Activated naive CD4-positive, alpha-beta T cell treated with anti-CD3 and anti-CD28 coated beads, Interleukin-2, amount 50 U/mL, for 24 hours (primary cell): ENCODE measurements around the gene KCNN3.

Source experiments
- H3K27ac Mint-ChIP-seq: one replicate; pipeline ENCODE4 v1.8.0; 2021; ENCODE audit warnings: mild to moderate bottlenecking, mixed read lengths
- H3K27me3 Mint-ChIP-seq: one replicate; pipeline ENCODE4 v1.8.0; 2021; ENCODE audit warnings: mixed read lengths
- H3K36me3 Mint-ChIP-seq: one replicate; pipeline ENCODE4 v1.8.0; 2021; ENCODE audit warnings: mixed read lengths
- H3K4me1 Mint-ChIP-seq: one replicate; pipeline ENCODE4 v1.8.0; 2021; ENCODE audit warnings: mixed read lengths
- H3K4me3 Mint-ChIP-seq: one replicate; pipeline ENCODE4 v1.8.0; 2021; ENCODE audit warnings: mild to moderate bottlenecking, mixed read lengths
- H3K9me3 Mint-ChIP-seq: one replicate; pipeline ENCODE4 v1.8.0; 2021; ENCODE audit warnings: mixed read lengths

Gene KCNN3

DNA sequence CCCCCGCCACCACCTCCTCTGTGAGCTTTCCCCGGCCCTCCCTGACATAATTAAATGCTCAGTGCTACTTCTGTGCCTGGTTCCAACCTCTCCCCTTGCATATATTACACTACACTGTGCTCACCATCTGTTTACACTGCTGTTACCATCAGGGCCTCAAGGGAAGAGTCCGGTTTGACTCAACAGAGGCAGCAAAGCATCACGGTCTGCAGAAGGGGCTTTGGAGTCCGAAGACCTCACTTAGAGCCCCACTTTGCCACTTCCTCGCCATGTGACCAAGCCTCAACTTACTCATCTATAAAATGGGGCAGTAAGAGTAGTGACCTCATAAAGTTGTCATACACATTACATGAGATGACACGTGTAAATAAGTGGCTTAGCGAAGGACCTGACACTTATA, 27.4 kb downstream of the KCNN3 start:
- Mint-ChIP-seq H3K36me3 (no peaks in the 10 kb centered on the region), H3K9me3 (no peaks in the 10 kb centered on the region), H3K27ac (no peak overlapping the region), H3K4me3 (no peak overlapping the region), H3K4me1 (no peaks in the 10 kb centered on the region), H3K27me3 (no peaks in the 10 kb centered on the region)

DNA sequence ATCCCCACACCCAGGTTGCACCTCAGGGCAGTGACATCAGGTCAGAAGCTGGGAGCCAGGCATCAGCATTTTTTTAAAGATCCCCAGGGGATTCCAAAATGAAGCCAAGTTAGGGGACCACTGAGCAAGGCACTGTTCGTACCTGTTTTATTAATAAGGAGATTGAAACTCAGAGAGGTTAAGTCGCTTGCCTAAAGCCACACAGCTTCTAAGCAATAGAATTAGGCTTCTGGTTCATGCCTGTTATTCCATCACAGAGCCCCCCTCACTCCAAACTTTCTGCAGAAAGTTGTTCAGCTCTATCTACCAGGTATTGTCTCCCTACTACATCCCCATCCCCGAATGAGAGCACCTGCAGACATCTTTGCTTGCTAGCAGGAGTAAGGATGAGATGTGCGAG, 28.7 kb downstream of the KCNN3 start:
- H3K27ac Mint-ChIP-seq: no peak overlapping the region
- no peaks in the 10 kb centered on the region for H3K36me3 Mint-ChIP-seq
- no peaks in the 10 kb centered on the region for H3K4me1 Mint-ChIP-seq
- H3K9me3 Mint-ChIP-seq: no peaks in the 10 kb centered on the region
- H3K27me3 Mint-ChIP-seq: no peaks in the 10 kb centered on the region
- H3K4me3 Mint-ChIP-seq: no peak overlapping the region

DNA sequence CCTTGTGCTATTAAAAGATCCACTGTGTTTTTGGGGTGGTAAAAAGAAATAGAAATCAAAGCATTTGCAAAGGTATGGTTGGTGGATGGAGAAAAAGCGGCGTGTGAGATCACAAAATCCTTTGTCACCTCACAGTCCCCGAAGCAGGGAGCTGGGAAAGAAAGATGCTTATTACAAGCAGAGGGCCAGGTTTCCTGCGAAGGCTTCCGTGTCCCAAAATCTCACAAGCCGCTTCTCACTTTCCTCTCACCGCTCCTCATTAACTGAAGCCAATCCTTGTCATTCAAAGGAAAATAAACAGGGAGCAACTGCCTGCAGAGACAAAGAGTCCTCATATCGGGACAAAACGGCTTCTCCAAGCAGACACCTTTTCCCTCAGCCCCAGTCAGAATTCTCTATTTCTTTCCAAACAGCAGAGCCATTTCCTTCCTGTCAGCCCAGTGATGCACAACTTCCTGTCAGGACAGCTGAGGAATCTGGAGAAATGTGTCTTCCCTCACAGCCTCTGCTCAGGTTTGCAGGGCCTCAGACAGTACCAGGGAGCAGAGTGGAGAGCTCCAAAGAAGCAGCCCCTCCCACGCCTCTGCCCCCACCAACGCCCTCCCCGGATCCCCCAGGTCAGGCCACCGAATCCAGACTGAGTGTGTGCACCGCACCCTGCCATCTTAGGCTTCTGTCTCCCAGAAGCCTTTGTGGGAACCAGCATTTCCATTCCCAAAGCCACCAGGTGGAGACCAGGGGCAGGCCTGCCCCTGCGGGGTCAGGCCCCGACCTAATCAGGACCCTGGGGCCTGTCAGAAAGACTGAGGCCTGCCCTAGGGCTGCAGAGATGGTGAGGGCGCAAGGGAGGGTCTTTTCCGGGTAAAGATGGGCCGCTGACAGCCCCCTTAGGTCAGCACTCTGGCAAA, 29.6 kb downstream of the KCNN3 start:
- H3K4me1 Mint-ChIP-seq: no peaks in the 10 kb centered on the region
- no peaks in the 10 kb centered on the region for H3K27me3 Mint-ChIP-seq
- H3K36me3 Mint-ChIP-seq: no peaks in the 10 kb centered on the region
- H3K9me3 Mint-ChIP-seq: no peaks in the 10 kb centered on the region
- no peak overlapping the region for H3K27ac Mint-ChIP-seq
- no peak overlapping the region for H3K4me3 Mint-ChIP-seq

DNA sequence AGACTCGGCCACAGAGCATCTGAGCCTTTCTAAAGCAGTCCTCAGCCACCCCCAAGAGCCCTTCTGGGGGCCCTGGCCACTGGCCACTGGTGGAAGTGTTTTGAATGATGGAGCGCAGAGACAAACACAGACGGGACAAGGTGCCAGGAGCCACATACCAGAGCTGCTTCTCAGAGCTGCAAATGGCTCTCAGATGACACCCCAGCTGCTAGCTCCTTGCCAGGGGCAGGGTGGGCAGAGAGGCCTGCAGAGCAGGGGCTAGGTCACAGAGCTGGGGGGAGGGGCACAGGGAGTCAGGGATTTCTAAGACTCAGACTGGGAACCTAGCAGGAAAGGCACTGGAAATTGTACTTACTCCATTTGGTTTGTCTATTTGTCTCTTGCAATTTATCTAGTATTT, 30.4 kb downstream of the KCNN3 start:
- H3K4me1 Mint-ChIP-seq: no peaks in the 10 kb centered on the region
- H3K27me3 Mint-ChIP-seq: no peaks in the 10 kb centered on the region

DNA sequence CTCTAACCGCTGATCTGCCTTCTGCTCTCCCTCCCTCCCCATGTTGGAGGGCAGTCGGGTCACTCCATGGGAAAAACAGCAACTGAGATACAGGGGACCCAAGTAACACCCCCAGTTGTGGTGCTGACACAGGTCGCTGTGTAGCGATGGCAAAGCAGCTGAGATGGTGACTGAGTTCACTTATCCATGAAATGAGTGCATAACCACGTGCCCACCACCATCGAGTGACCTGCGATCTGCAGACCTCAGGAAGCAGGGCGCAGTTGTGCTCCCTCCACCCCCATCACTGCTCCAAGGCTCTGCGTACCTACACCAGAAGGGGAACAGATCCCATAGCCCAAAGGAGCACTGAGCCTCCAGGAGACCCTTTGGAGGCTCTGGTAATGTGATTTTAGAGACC, 31.1 kb downstream of the KCNN3 start:
- no peaks in the 10 kb centered on the region for H3K9me3 Mint-ChIP-seq
- no peak overlapping the region for H3K27ac Mint-ChIP-seq
- no peaks in the 10 kb centered on the region for H3K27me3 Mint-ChIP-seq

More for the DNA sequence above, 30.4 kb downstream of the KCNN3 start:
- Mint-ChIP-seq H3K27ac (no peak overlapping the region), H3K4me3 (no peak overlapping the region), H3K9me3 (no peaks in the 10 kb centered on the region), H3K36me3 (no peaks in the 10 kb centered on the region)

DNA sequence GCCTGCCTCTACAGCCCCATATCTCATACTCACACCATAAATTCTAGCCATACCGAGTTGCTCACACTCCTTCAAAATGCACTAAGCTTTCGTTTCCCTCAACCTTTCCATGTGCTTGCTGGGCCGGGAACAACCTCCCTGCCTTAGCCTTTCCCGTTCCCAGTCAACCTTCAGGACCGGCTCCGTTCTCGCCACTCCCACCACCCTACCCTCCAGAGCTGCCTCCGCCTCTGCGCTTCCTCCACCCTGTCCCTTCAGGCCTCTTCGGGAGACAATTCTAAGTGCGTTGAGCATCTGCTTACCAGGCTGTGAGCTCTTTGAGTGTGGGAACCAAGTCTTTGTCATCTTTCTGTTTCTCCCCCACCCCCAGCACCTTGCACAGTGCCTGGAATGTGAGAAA, 31.6 kb downstream of the KCNN3 start:
- Mint-ChIP-seq H3K4me3 (no peak overlapping the region), H3K36me3 (no peaks in the 10 kb centered on the region), H3K27me3 (no peaks in the 10 kb centered on the region), H3K9me3 (no peaks in the 10 kb centered on the region), H3K27ac (no peak overlapping the region), H3K4me1 (no peaks in the 10 kb centered on the region)

More for the DNA sequence above, 31.1 kb downstream of the KCNN3 start:
- H3K36me3 Mint-ChIP-seq: no peaks in the 10 kb centered on the region
- no peaks in the 10 kb centered on the region for H3K4me1 Mint-ChIP-seq
- H3K4me3 Mint-ChIP-seq: no peak overlapping the region

DNA sequence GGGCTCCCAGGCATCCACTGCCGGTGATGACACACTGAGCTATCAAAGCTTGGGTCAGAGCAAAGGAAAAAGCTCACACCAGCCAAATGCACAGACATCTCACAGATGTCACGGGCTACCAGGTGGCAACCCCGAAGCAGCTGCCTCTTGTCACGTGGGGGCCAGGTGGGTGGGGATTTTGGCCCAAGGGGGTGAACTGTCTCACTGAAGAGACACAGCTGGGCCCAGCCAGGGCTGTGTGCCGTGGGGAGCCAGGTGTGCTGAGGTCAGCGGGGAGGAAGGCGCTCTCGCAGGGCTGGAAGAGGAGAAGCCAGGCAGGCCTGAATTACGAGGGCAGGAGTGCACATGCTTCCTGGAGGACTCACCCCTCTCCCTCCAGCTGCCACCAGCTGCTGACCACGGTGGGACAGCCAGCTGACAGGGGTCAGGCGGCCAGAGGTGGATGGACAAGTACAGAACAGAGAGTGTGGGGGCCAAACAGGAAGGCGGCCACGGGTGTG, 32.4 kb downstream of the KCNN3 start:
- peaks cover under 1% of the 10 kb centered on the region for H3K4me1 Mint-ChIP-seq
- H3K36me3 Mint-ChIP-seq: no peaks in the 10 kb centered on the region
- no peaks in the 10 kb centered on the region for H3K9me3 Mint-ChIP-seq
- no peak overlapping the region for H3K4me3 Mint-ChIP-seq
- H3K27ac Mint-ChIP-seq: no peak overlapping the region
- no peaks in the 10 kb centered on the region for H3K27me3 Mint-ChIP-seq

DNA sequence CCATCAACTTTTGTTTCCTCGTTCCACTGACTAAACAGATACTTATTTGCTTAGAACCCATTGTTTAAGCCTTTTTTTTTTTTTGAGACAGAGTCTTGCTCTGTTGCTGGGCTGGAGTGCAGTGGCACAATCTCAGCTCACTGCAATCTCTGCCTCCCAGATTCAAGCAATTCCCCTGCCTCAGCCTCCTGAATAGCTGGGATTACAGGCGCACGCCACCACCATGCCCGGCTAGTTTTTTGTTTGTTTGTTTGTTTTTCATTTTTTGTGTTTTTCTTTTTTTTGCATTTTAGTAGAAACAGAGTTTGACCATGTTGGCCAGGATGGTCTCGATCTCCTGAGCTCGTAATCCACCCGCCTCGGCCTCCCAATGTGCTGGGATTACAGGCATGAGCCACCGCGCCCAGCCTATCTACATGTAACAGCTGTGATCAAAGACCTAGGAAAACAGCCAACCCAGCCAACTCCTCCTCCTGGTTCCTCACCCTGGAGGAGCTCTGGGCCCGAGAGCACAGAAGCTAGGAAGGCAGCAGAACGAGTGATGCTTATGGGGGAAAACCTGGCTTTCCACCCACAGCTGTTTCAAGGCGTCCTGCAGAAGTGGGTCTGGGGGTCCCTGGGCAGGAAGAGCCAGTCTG, 32.9 kb downstream of the KCNN3 start:
- Mint-ChIP-seq H3K27ac (no peak overlapping the region), H3K4me3 (no peak overlapping the region), H3K4me1 (peaks cover 6% of the 10 kb centered on the region), H3K27me3 (no peaks in the 10 kb centered on the region), H3K36me3 (no peaks in the 10 kb centered on the region), H3K9me3 (no peaks in the 10 kb centered on the region)

DNA sequence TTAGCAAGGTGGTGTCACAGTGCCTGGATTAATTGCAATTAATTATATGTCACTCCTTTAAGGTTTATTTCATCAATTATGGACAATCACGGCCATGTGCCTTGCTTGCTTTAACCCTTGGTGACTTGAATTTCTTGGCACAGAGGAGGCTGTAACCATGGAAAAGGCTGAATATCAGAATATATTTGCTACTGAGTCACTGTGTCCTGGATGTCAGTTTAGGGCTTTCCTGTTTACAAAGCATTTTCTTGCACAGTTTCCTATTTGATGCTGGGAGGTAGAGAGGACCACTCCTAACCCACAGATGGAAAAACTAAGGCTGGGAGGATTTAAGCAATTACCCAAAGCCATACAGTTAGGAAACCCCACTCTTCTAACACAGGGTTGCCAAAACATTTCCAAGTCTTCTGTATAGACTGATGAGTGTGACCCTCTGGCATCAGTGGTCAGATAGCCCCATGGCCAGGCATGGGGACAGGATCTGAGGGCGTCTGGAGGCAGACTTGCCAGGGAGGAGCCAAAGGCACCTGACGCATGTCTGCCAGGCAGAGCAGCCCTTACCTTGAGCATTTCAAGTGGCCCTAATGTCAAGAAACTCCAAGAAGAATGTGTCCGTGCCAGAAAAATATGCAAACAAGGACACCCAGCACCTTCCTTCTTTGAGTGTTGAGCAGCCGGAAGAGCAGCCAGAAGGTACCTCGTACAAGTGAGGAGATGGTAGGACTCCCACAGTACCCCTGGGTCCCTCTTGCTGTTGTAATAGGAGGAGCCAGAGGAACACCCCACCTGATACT, 34.4 kb downstream of the KCNN3 start:
- Mint-ChIP-seq H3K4me3 (no peak overlapping the region), H3K27ac (no peak overlapping the region)

DNA sequence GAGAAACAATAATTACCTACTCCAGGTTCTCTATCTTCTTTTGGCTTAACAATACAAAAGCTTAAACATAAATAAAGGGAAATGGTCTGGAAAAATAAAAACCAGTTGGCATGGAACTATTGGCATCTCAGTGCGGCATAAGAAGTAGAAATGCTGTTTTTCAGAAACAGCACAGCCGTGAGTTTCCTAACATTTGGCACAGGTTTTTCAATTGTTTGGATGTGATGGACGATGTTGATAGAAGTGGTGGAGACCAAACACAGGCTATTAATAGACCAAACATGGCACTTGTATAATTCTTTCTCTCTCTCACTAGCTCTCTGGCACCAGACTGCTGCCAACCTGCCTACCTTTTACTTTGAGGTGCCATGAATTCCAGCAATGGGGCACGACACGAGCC, 36.2 kb downstream of the KCNN3 start:
- no peak overlapping the region for H3K27ac Mint-ChIP-seq
- H3K36me3 Mint-ChIP-seq: no peaks in the 10 kb centered on the region
- no peaks in the 10 kb centered on the region for H3K27me3 Mint-ChIP-seq
- peaks cover 8% of the 10 kb centered on the region for H3K4me1 Mint-ChIP-seq
- H3K9me3 Mint-ChIP-seq: no peaks in the 10 kb centered on the region
- no peak overlapping the region for H3K4me3 Mint-ChIP-seq

More for the DNA sequence above, 34.4 kb downstream of the KCNN3 start:
- H3K27me3 Mint-ChIP-seq: no peaks in the 10 kb centered on the region
- peaks cover 8% of the 10 kb centered on the region for H3K4me1 Mint-ChIP-seq
- no peaks in the 10 kb centered on the region for H3K9me3 Mint-ChIP-seq
- no peaks in the 10 kb centered on the region for H3K36me3 Mint-ChIP-seq

DNA sequence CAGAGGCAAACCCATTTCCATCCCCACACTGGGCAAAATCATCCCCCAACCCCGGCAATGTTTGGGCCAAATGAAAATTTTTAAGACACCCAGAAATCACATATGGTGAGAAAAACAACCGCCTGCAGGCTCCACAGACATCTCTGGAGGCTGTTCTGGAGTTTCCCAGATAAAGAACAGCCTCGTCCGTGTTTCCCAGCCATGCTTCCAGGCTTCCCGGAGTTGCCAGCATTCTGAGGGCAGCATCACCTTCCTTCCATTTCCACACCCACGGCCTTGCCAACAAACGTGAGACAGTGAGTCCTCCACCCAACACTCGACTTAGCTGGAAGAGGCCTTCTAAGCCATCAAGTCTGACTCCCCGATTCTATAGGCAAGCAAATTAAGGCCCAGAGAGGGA, 36.9 kb downstream of the KCNN3 start:
- Mint-ChIP-seq H3K4me1 (peaks cover 8% of the 10 kb centered on the region), H3K27ac (no peak overlapping the region), H3K9me3 (no peaks in the 10 kb centered on the region), H3K4me3 (no peak overlapping the region), H3K36me3 (no peaks in the 10 kb centered on the region), H3K27me3 (no peaks in the 10 kb centered on the region)

DNA sequence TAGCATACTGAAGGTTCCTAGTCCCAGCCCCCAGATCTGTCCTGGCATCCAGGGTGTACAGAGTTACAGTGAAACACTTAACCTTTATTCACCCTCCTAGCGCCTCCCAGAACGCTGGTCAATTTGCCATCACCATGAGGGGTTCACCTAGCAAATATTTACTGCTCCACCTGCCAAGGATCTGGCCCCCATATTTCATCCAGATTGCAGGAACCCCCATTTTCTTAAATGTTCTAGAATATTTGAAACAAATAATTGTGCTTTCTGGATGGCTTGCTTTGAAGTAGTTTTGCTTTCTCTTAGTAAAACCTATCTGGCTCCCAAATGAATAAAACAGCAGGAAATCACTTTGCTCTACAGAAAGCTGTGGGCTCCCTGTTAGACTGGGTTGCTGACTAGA, 37.7 kb downstream of the KCNN3 start:
- Mint-ChIP-seq H3K9me3 (no peaks in the 10 kb centered on the region), H3K36me3 (no peaks in the 10 kb centered on the region), H3K27me3 (no peaks in the 10 kb centered on the region), H3K4me1 (peaks cover 8% of the 10 kb centered on the region), H3K27ac (no peak overlapping the region), H3K4me3 (no peak overlapping the region)

DNA sequence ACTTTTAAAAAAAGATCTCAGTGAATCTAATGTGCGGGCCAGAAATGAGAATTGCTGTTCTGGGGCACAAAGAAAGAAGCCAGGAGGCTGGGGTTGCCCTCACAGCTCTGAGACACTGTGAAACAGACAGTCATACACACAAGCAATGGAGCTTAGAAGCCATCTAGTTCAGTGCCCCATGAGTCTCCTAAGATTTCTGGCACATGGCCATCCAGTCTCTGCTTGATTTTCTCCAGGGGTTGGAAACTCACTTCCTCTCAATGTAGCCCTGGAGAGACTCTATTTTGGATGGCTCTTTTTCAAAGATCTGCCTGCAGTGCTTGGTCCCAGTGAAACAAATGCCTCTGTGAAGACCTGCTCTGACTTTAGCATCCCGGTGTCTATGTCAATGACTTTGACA, 38.6 kb downstream of the KCNN3 start:
- Mint-ChIP-seq H3K4me1 (peaks cover 8% of the 10 kb centered on the region), H3K36me3 (no peaks in the 10 kb centered on the region), H3K9me3 (no peaks in the 10 kb centered on the region), H3K27me3 (no peaks in the 10 kb centered on the region), H3K27ac (no peak overlapping the region), H3K4me3 (no peak overlapping the region)

DNA sequence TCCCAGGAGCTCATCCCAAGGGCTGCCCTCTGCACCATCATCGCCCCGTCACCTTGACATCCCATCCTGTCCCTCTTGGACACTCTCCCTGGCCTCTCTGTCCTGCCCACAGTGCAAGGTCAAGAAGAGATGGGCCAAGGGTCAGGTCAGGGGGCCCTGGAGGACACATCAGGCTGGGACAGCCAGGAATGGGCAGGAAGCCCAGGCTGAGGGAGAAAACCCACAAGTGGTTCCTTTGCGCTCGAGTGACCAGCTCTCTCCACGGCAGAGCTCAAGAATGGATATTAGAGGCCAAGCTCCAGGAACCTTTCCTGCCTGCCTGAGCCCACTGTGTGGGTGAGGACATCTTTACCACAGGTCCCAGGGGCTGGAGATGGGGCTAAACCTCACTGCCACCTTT, 41.0 kb downstream of the KCNN3 start:
- Mint-ChIP-seq H3K27me3 (no peaks in the 10 kb centered on the region), H3K4me3 (no peak overlapping the region), H3K36me3 (no peaks in the 10 kb centered on the region), H3K9me3 (no peaks in the 10 kb centered on the region), H3K4me1 (peaks cover 8% of the 10 kb centered on the region), H3K27ac (no peak overlapping the region)

DNA sequence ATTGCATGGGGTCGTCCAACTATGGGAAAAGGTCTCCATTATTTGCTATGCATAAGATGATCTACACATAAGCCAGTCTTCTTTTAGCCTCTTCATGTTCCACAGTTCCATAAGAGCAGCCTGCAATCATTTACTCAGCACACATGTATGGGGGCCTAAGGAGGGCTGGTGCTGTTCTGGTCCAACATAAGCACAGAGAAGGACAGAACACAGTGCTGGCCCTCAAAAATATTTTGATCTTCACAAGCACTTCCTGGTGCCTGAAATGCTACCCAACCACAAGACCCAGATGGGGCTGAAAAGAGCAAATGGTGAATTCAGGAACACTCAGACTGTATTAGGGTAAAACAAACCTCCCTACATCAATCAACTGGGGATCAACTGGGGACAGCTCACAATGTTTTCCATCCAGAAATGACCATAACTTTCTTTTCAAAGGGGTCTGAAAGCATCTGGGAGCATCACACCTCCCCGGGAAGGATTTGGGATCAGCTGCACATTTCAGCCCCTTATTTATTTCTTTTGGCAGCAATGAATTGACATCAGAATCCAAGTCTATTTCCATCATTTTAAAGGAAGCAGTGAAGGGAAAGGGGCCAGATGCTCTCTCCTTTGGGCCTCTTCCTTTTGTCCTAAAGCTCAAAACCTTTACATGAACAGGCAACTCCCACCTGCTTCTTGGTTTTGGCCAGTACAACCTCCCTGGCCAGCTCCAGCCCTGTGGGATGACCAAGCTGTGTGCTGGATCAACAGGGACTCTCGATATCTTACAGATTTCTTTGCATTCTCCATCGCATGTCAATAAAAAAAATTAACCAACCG, 45.7 kb downstream of the KCNN3 start:
- H3K4me3 Mint-ChIP-seq: no peak overlapping the region
- no peaks in the 10 kb centered on the region for H3K27me3 Mint-ChIP-seq
- H3K9me3 Mint-ChIP-seq: no peaks in the 10 kb centered on the region
- H3K27ac Mint-ChIP-seq: no peak overlapping the region
- H3K4me1 Mint-ChIP-seq: no peaks in the 10 kb centered on the region
- H3K36me3 Mint-ChIP-seq: no peaks in the 10 kb centered on the region
